GM12864 (cell line): ENCODE results near the gene ABHD6.

Source experiments
- DNase-seq: peaks from one replicate; pipeline ENCODE4 v3.0.0-alpha.2; 2011; ENCODE audit warnings: low read depth
- H3K4me3 ChIP-seq: 2 replicates; pipeline ENCODE4 v1.5.1; 2011; ENCODE audit warnings: mild to moderate bottlenecking, low read depth, low read length, control low read depth
- TF ChIP-seq, protein P1 (sequence below): IDR thresholded peaks from 2 replicates; pipeline ENCODE4 v1.5.1; 2011; ENCODE audit warnings: low read depth, mild to moderate bottlenecking, moderate library complexity, low read length, control low read depth, inconsistent platforms; ENCODE audit errors: missing control alignments

ABHD6 gene

DNA sequence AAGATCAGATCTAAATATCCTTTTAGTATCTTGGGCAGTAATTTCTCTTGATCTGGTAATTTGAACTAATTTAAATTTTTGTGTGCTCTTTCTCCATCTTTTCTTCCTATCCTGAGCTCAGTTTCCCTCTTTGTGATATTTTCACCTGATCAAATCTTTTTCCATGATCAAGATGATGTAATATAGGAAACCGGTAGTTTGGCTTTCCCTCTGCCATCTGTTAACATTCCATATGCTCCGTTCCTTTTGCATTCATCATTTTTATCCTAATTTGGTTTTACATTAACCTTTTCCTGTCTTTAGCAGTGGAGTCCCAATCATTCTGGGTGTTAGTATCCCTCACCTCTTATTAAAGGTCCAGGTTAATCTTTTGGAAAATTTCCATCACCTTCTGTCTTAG, 5.9 kb upstream of the ABHD6 start:
- TF ChIP-seq, protein P1, sequence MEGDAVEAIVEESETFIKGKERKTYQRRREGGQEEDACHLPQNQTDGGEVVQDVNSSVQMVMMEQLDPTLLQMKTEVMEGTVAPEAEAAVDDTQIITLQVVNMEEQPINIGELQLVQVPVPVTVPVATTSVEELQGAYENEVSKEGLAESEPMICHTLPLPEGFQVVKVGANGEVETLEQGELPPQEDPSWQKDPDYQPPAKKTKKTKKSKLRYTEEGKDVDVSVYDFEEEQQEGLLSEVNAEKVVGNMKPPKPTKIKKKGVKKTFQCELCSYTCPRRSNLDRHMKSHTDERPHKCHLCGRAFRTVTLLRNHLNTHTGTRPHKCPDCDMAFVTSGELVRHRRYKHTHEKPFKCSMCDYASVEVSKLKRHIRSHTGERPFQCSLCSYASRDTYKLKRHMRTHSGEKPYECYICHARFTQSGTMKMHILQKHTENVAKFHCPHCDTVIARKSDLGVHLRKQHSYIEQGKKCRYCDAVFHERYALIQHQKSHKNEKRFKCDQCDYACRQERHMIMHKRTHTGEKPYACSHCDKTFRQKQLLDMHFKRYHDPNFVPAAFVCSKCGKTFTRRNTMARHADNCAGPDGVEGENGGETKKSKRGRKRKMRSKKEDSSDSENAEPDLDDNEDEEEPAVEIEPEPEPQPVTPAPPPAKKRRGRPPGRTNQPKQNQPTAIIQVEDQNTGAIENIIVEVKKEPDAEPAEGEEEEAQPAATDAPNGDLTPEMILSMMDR = no peak
- no peak for DNase-seq
- no peak overlapping the region for H3K4me3 ChIP-seq

DNA sequence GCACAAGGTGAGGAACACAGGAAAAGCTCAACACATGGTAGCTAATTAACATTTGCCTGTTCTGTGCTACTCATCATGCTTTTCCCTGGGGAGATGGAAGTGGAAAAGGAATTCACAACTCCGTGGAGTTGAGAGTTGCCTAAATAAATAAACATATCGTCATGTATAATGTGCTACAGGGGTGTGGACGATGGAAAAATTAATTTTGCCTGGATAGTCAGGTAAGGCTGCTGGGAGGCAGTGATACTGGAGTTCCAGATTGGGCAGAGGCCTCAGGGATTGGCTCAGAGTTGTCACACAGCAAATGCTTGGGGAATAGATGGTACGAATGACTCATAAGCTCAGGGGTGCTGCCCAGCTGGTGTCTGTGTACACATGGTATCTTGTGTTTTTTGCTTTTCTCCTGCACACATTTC, 3.1 kb upstream of the ABHD6 start:
- no peak overlapping the region for H3K4me3 ChIP-seq
- TF ChIP-seq, protein P1 = no peak
- no peak for DNase-seq

GRCh38 chr3:58235970-58236369, 1.6 kb upstream of the ABHD6 start:
- TF ChIP-seq, protein P1 = no peak
- no peak overlapping the region for H3K4me3 ChIP-seq
- DNase-seq = no peak

- H3K4me3 ChIP-seq = peak overlapping the region; percentile 67
- TF ChIP-seq, protein P1 = no peak
- DNase-seq = no peak
Observed at GRCh38 chr3:58236527-58237237, 910 bp upstream of the ABHD6 start.

DNA sequence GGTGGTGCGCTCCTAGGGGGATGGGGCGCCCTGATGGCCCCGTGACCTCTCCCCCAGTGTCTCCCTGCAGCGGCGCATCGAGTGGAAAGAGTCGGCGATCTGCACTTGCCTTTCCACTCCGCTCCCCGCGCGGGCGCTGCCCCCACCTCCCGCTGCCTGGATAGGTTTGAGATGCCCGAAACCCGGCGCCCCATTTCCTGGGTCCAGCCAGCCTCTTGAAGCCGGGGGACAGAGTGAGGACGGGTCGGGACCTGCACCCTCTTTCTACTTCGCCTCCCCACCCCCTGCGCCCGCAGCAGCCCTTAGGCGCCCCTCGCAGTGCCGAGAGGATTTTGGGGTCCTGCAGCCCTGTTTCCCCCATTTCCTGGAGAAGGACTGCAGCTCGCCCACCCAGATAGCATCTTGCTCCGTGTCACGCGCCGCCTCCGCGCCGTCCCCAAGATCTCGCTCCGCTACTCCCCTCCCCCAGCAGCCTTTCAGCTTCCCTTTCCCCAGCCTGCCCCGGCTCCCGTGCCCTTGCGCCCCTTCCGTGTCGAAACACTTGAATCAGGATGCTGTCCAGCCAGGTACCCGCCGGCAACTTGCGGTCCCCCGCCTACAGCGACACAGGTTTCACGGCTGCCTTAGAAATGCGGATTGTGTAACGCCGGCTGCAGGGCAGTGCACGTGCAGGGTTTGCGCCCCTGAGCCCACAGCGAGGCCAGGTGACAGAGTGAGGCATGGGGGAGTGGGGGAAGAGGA, 519 bp downstream of the ABHD6 start:
- peak overlapping the region; percentile 67 for H3K4me3 ChIP-seq
- TF ChIP-seq, protein P1 = no peak
- DNase-seq = no peak

DNA sequence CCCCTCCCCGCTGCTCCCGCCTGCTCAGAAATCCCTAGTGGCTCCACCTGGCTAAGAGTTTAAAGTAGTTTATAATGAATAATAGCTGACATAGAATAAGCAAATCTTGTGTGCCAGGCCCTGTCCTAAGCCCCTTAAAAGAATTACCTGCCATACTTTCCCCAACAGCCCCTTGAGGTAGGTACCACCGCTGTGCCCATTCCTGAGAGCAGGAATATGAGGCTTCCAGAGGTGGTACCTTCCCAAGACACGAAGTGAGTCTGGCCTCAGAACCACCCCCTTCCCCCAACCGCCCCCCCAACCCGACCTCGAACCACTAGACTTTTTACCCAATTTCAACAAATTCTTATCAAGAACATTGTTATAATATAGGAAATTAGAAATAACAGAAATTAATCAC, 1.2 kb downstream of the ABHD6 start:
- TF ChIP-seq, protein P1 = no peak
- no peak overlapping the region for H3K4me3 ChIP-seq
- no peak for DNase-seq
